Measurements from ENCODE around the gene STPG1.

STPG1 gene

GRCh38 chr1:24317956-24318614 is 95.5 kb downstream of the STPG1 start:
- DNase-seq (ENCODE audit: low spot score) = peak; percentile 36

GRCh38 chr1:24317081-24317480 is 96.5 kb downstream of the STPG1 start:
- no peak for DNase-seq (ENCODE audit: low spot score)

- DNase-seq (ENCODE audit: low spot score) = no peak
Measured at GRCh38 chr1:24316645-24317044, 96.9 kb downstream of the STPG1 start.

- no peak for DNase-seq (ENCODE audit: low spot score)
Measured at GRCh38 chr1:24315391-24315790, 98.2 kb downstream of the STPG1 start.

GRCh38 chr1:24311741-24312140 is 101.8 kb downstream of the STPG1 start:
- DNase-seq (ENCODE audit: low spot score) = no peak

- DNase-seq (ENCODE audit: low spot score) = no peak
Measured at GRCh38 chr1:24311234-24311633, 102.3 kb downstream of the STPG1 start.

- DNase-seq (ENCODE audit: low spot score) = no peak
Measured at GRCh38 chr1:24309762-24310485, 103.7 kb downstream of the STPG1 start.

- DNase-seq (ENCODE audit: low spot score) = no peak
Measured at GRCh38 chr1:24308365-24309015, 105.1 kb downstream of the STPG1 start.
